OCI-LY7 (cell line): ENCODE data around the gene GALNT5. TPM values are rescaled to one million over a fixed set of nuclear protein-coding genes. Genes with fewer than 3 reads are reported as not detected.
"Not testable (repeated sequence)": the region's sequence is repeated elsewhere in the genome, so short reads cannot be mapped to it uniquely, and the experiment has no call there.

Source experiments
- BruUV-seq: library from RNA; stranded (reverse); fragments of 400-500 nt; replicated peaks from 2 replicates; lab custom pipeline; 2021; lab: Mats Ljungman, UMichigan
- CTCF ChIA-PET: fragments of 300-600 bp; sonication (Branson Sonifier 250); formaldehyde crosslinking; loops from one replicate; lab custom pipeline; 2022; ENCODE audit warnings: antibody characterized with exemption; ENCODE audit not compliant: unreplicated experiment; lab: Charles Lee
- POLR2A ChIA-PET: fragments of 300-600 bp; sonication (Branson Sonifier 250); formaldehyde crosslinking; loops from one replicate; lab custom pipeline; 2022; ENCODE audit warnings: antibody characterized with exemption; lab: Charles Lee
- DNase-seq: peaks from one replicate; pipeline ENCODE4 v3.0.0-alpha.2; 2015; ENCODE audit warnings: low spot score
- H2AFZ ChIP-seq: fragments of 200-600 bp; sonication (generic), shearing (Covaris generic); 2 replicates; pipeline ENCODE4 v1.6.1; 2014; ENCODE audit warnings: mild to moderate bottlenecking, antibody characterized with exemption, low read length, moderate library complexity
- H3K27ac ChIP-seq: fragments of 200-600 bp; sonication (generic); 2 replicates; pipeline ENCODE4 v1.5.1; 2014; ENCODE audit warnings: mixed run types, low read depth, mild to moderate bottlenecking, moderate library complexity, low read length, inconsistent platforms; ENCODE audit not compliant: poor library complexity, severe bottlenecking
- H3K36me3 ChIP-seq: fragments of 200-600 bp; sonication (generic); 2 replicates; pipeline ENCODE4 v1.6.1; 2014; ENCODE audit warnings: mild to moderate bottlenecking, antibody characterized with exemption, low read length, moderate library complexity, mixed read lengths; ENCODE audit not compliant: insufficient read depth
- H3K4me1 ChIP-seq: fragments of 200-600 bp; sonication (generic); 2 replicates; pipeline ENCODE4 v1.5.1; 2014; ENCODE audit warnings: mild to moderate bottlenecking, low read length; ENCODE audit not compliant: insufficient read depth, poor library complexity, severe bottlenecking
- H3K4me2 ChIP-seq: fragments of 200-600 bp; sonication (generic); 2 replicates; pipeline ENCODE4 v1.6.1; 2014; ENCODE audit warnings: mild to moderate bottlenecking, low read length
- H3K4me3 ChIP-seq: fragments of 200-600 bp; sonication (generic); 2 replicates; pipeline ENCODE4 v1.5.1; 2014; ENCODE audit warnings: mild to moderate bottlenecking, low read depth, low read length; ENCODE audit not compliant: poor library complexity, severe bottlenecking
- H3K79me2 ChIP-seq: fragments of 200-600 bp; sonication (generic); 2 replicates; pipeline ENCODE4 v1.6.1; 2016; ENCODE audit warnings: low read depth, mild to moderate bottlenecking, low read length, moderate library complexity, mixed read lengths; ENCODE audit not compliant: insufficient read depth
- H3K9me2 ChIP-seq: fragments of 200-600 bp; sonication (generic); 2 replicates; pipeline ENCODE4 v1.6.1; 2016; ENCODE audit warnings: mild to moderate bottlenecking, low read length, mixed read lengths; ENCODE audit not compliant: insufficient read depth
- H3K9me3 ChIP-seq: fragments of 200-600 bp; sonication (generic); 2 replicates; pipeline ENCODE4 v1.6.1; 2014; ENCODE audit warnings: mild to moderate bottlenecking, mixed run types, low read length, mixed read lengths
- H4K20me1 ChIP-seq: fragments of 200-600 bp; sonication (generic); 2 replicates; pipeline ENCODE4 v1.6.1; 2014; ENCODE audit warnings: mild to moderate bottlenecking, antibody characterized with exemption, low read length, moderate library complexity, mixed read lengths; ENCODE audit not compliant: insufficient read depth
- CTCF ChIP-seq: fragments of 200-600 bp; sonication (generic); conservative IDR thresholded peaks from 2 replicates; pipeline ENCODE4 v1.5.1; 2014; ENCODE audit warnings: mild to moderate bottlenecking, antibody characterized with exemption, low read length, moderate library complexity, mixed read lengths
- EZH2phosphoT487 ChIP-seq: fragments of 200-600 bp; sonication (generic); IDR thresholded peaks from 2 replicates; pipeline ENCODE4 v1.6.1; 2018; ENCODE audit warnings: low read depth, borderline replicate concordance, mild to moderate bottlenecking, mixed run types, antibody characterized with exemption, low read length, moderate library complexity, mixed read lengths
- intact Hi-C: fragments of 100-400 bp; cut with micrococcal nuclease; formaldehyde crosslinking; loops from one replicate; pipeline ENCODE4 v1.10.0; 2022; ENCODE audit not compliant: unreplicated experiment
- total RNA-seq, 2 experiments: library from RNA; depleted of rRNA in 1 of 2; stranded (reverse); fragments of >200 nt in 1 of 2; shearing (Covaris generic) in 1 of 2; gene quantifications; 2 replicates each; pipeline ENCODE4 v1.2.3, GENCODE V29; 2014 to 2022

The GALNT5 gene
- total RNA-seq, 2 experiments from 2014 or later = not detected

GRCh38 chr2:157221394-157221988 lies 36.0 kb upstream of the GALNT5 start:
- BruUV-seq = no TSS peak
- POLR2A ChIA-PET = interaction anchor here (0.6 to 1.0 kb wide), 2 partner anchors 405 to 1458 kb away, joined by 3 read pairs; no protein-coding TSS in a partner anchor
- H4K20me1 ChIP-seq = no peaks in the 10 kb centered on the region
- no peaks in the 10 kb centered on the region for H3K9me2 ChIP-seq
- no peak overlapping the region for H3K4me2 ChIP-seq
- no peaks in the 10 kb centered on the region for H3K36me3 ChIP-seq
- no peak overlapping the region for H3K4me3 ChIP-seq
- H3K9me3 ChIP-seq = no peaks in the 10 kb centered on the region
- H2AFZ ChIP-seq = no peak overlapping the region
- no peak overlapping the region for H3K27ac ChIP-seq
- TF ChIP-seq CTCF = no peak
- TF ChIP-seq EZH2phosphoT487 = no peak
- DNase-seq = no peak
- intact Hi-C loops = no loop called here
- CTCF ChIA-PET = no interaction called here
- H3K4me1 ChIP-seq = no peaks in the 10 kb centered on the region
- H3K79me2 ChIP-seq = no peaks in the 10 kb centered on the region

GRCh38 chr2:157223624-157224205 lies 33.8 kb upstream of the GALNT5 start:
- Histone ChIP-seq H3K4me2 (no peak overlapping the region), H3K4me1 (no peaks in the 10 kb centered on the region), H3K79me2 (no peaks in the 10 kb centered on the region), H3K36me3 (no peaks in the 10 kb centered on the region), H3K27ac (no peak overlapping the region), H2AFZ (no peak overlapping the region), H3K4me3 (no peak overlapping the region), H3K9me2 (no peaks in the 10 kb centered on the region), H4K20me1 (no peaks in the 10 kb centered on the region), H3K9me3 (no peaks in the 10 kb centered on the region)
- TF ChIP-seq CTCF (no peak), EZH2phosphoT487 (no peak)
- CTCF ChIA-PET = no interaction called here
- intact Hi-C loops = no loop called here
- no TSS peak for BruUV-seq
- DNase-seq = no peak
- POLR2A ChIA-PET = interaction anchor here (0.7 kb wide), 1 partner anchor 8 kb away, joined by 5 read pairs; no protein-coding TSS in a partner anchor

- CTCF ChIA-PET, H3K4me2 ChIP-seq, H3K36me3 ChIP-seq, BruUV-seq, H3K79me2 ChIP-seq, H4K20me1 ChIP-seq, H3K4me3 ChIP-seq, H2AFZ ChIP-seq, DNase-seq, POLR2A ChIA-PET, H3K9me2 ChIP-seq, intact Hi-C loops, H3K27ac ChIP-seq, H3K4me1 ChIP-seq, H3K9me3 ChIP-seq: not testable (repeated sequence)
Observed at GRCh38 chr2:157224448-157224847, 33.1 kb upstream of the GALNT5 start.
